ENCODE data around the gene DUSP7. TPM values are rescaled to one million over a fixed set of nuclear protein-coding genes. Genes with fewer than 3 reads are reported as not detected.

Gene DUSP7
- polyA plus RNA-seq, 1 donor, result 18.5 TPM

DNA sequence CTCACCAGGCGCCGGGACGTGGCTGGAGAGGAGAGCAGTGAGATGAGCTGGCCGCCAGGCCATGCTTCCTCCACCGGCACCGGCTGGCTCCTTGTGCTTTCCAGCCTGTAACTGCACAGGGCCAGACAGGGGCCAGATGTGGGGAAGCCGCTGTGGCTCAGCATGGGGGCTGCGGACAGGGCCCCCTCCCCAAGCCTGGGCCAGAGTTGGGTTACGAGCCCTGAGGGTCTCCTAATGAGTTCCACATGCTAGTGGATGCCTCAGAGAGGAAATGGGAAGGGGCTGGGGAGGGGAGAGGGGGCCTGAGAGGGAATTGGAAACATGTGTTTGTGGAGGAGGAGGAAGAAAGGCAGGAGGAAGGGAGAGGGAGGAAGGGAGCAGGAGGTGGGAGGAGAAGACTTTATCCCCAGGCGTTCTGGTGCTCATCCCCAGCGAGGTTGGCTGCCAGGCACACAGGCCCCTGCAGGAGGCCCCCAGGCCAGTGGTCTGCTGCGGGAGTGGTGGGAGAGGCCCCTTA is 11.7 kb upstream of the DUSP7 start:
- DNase-seq (ENCODE audit: low read depth), result peak; percentile 61

GRCh38 chr3:52067526-52067925 is 11.2 kb upstream of the DUSP7 start:
- no peak for DNase-seq (ENCODE audit: low read depth)

GRCh38 chr3:52067046-52067445 is 10.7 kb upstream of the DUSP7 start:
- DNase-seq (ENCODE audit: low read depth), result no peak

DNA sequence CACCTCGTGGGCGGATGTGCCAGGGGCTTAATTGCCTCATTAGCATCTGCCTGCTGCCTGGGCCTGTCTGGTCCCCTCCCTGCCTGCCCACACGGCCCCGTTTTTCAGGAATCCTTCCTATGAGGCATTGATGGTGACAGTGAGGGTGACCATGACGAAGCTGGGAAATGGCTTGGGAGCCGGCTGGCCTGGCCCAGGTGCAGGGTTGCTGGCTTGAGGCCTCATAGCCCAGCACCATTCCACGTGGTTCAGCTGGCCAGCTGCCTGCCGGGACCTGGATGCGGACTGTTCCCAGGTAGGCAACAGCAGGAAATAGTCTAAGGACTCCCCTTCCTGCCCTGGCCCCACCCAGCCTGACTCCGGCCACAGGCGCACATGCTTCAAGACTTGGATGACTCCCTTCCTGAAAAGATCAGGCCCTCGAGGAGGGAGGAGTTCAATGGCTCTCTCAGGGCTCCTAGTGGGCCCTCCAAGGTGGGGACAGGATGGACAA is 8.9 kb upstream of the DUSP7 start:
- DNase-seq (ENCODE audit: low read depth), result no peak

GRCh38 chr3:52064561-52064960 is 8.2 kb upstream of the DUSP7 start:
- no peak for DNase-seq (ENCODE audit: low read depth)

DNA sequence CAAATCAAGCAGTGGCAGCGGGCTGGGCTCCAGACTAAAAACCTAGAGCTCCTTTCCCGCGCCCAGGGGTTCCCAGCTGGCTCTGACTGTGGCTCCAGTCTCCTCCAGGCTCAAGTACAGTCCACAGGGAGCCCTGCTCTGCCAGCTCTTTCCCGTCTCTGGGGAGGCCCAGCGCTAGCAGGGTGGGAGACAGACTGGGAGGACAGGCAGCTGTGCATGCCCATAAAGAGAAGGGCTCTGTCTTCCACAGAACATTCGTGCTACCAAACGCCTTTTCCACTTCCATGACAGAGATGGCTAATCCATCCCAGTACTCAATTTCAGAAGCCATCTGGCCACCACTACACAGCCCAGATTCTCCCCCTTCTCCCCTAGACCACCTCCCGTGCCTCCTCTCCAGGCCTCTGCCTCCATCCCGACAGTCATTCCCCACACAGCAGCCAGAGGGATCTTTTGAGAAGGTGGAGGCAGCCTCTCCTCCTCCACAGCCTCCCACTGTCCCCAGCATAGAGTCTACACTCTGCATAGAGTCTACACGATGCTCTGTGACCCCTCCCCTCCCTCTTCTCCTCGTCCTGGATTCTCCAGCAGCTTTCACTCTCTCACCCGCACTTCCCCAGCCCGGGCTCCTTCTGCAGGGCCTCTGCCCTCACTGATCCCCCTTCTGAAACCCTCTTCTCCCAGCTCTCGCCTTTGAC is 6.8 kb upstream of the DUSP7 start:
- DNase-seq (ENCODE audit: low read depth), result no peak

- DNase-seq (ENCODE audit: low read depth), result no peak
Measured at GRCh38 chr3:52062505-52062904, 6.1 kb upstream of the DUSP7 start.

- DNase-seq (ENCODE audit: low read depth), result no peak
Measured at GRCh38 chr3:52061121-52061910, 4.9 kb upstream of the DUSP7 start.

- DNase-seq (ENCODE audit: low read depth), result no peak
Measured at GRCh38 chr3:52059781-52060180, 3.4 kb upstream of the DUSP7 start.

DNA sequence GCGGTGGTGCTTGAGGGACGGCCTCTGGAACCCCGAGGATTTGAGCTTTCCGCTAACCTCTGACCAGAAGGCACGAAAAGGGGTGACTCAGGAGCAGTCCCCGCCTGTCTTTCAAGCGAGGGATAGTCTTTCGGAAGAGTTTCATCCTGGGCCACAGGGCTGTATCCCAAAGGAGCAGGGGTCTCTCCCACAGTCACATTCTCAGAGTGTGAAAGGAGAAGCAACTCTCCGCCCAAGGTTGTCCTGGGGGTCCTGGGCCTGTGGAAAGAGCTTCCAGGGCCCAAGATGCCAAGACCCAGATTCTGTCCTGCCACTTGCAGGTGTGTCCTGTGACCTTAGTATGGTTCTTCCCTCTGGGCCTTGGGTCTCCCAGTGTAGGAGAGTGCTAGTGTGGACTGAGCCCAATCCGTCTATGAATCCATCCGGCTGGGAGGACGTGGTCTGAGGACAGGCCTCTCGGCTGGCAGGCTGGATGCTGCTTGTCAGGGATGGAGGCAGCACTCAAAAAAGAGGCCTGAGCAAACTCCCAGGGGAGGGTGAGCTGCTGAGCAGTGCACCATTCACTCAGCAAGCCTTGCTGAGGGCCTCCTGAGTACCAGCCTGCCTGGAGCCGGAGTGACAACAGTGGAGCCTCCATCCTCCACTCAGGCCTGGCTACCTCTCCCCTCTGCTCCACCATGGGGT is 1.6 kb upstream of the DUSP7 start:
- no peak for DNase-seq (ENCODE audit: low read depth)

GRCh38 chr3:52056968-52057811 is 819 bp upstream of the DUSP7 start:
- DNase-seq (ENCODE audit: low read depth), result peak; percentile 97

DNA sequence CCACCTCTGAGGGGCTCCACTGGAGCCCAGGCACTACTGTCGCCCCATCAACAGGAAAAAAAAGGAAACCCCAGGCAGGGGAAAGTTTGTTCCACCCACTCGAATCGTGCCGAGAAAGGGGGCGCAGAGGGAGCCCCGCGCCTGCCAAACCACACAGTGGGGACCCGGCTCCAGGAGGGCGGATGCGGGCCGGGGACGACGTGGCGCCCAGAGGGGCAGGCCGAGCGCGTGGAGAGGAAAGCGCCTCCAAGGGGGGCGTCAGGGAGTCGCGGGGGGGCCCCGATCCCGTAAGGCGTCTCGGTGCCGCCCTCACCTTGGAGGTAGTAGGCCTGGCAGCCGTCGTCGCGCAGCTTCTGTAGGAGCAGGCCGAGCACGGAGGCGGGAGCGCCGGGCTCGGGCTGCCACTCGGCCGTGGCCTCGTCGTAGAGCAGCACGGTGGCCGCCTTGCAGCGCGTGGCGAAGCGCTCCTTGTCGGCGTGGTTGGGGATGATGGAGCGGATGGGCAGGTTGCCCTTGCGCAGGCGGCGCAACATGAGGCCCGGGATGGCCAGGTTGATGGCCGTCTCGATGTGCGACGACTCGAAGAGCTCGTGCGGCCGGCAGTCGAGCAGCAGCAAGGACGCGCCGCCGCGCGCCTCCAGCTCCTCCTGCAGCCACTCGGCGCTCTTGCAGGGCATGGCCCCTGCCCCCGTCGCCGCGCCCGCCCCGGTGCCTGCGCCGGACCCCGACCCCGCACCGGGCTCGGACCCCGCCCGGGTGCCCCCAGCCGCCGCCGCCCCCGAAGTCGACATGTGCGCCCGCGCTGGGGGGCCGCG is 627 bp downstream of the DUSP7 start:
- DNase-seq (ENCODE audit: low read depth), result no peak

DNA sequence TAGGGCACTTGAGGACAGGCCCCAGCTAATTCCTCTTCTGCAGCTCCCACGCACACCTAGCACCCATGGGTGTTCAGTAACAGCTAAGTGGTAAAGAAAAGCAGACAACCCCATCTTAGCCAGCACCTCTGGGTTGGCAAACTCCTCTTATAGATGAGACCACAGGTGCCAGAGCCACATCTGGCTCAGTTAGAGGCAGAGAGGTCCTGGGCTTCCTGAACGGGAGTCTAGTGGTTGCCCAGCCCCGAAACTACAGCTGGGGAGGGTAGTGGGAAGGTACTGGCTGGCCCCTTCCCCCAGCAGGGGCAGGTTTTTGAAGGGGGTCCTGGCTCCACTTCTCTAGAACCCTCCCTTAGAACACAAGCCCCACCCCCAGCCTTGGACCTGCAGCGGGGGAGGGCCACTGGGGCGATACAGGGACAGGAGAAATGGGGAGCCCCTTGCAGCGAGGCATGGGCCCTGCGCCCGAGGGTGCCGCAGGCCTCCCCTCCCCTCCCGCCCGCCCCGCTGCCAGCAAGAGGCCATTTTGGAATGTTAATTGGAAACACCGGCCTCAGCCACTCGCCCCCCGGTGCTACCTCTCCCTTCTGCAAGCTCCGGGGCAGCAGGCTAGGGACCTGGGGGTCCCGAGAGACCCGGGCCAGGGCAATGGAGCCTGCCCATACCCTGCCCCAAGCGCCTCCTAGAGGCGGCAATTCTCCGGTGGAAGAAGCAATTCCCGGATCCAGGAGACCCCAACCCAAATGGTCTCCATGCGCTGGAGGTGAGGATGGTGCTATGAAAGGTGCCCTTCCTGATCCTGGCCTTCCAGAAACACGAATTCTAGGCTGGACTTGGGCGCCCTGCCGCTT is 1.5 kb downstream of the DUSP7 start:
- no peak for DNase-seq (ENCODE audit: low read depth)

GRCh38 chr3:52053307-52054304 is 2.8 kb downstream of the DUSP7 start:
- no peak for DNase-seq (ENCODE audit: low read depth)

- no peak for DNase-seq (ENCODE audit: low read depth)
Measured at GRCh38 chr3:52052831-52053306, 3.5 kb downstream of the DUSP7 start.

- DNase-seq (ENCODE audit: low read depth), result no peak
Measured at GRCh38 chr3:52051444-52051843, 4.9 kb downstream of the DUSP7 start.

GRCh38 chr3:52050571-52050970 is 5.8 kb downstream of the DUSP7 start:
- DNase-seq (ENCODE audit: low read depth), result no peak

- no peak for DNase-seq (ENCODE audit: low read depth)
Measured at GRCh38 chr3:52049503-52049902, 6.9 kb downstream of the DUSP7 start.
